GM12875 (cell line): ENCODE data around the gene TMEM169.

ENCODE experiments used
- H3K4me3 ChIP-seq: one replicate; pipeline ENCODE4 v1.5.1; 2011; ENCODE audit warnings: low read depth, low read length, control low read depth
- CTCF ChIP-seq: IDR thresholded peaks from 2 replicates; pipeline ENCODE4 v1.5.1; 2011; ENCODE audit warnings: low read depth, mild to moderate bottlenecking, control low read depth, inconsistent platforms, low read length, moderate library complexity, borderline replicate concordance; ENCODE audit not compliant: insufficient read depth

TMEM169 gene

GRCh38 chr2:216043949-216044348, 37.8 kb upstream of the TMEM169 start:
- no peak overlapping the region for H3K4me3 ChIP-seq
- TF ChIP-seq CTCF = no peak

- H3K4me3 ChIP-seq = no peak overlapping the region
- TF ChIP-seq CTCF = no peak
Measured at GRCh38 chr2:216044883-216045486, 36.7 kb upstream of the TMEM169 start.

GRCh38 chr2:216047397-216047796, 34.3 kb upstream of the TMEM169 start:
- TF ChIP-seq CTCF = no peak

GRCh38 chr2:216049452-216049851, 32.3 kb upstream of the TMEM169 start:
- H3K4me3 ChIP-seq = no peak overlapping the region
- no peak for TF ChIP-seq CTCF

More at GRCh38 chr2:216047397-216047796, 34.3 kb upstream of the TMEM169 start:
- H3K4me3 ChIP-seq = no peak overlapping the region

- no peak overlapping the region for H3K4me3 ChIP-seq
- TF ChIP-seq CTCF = no peak
Measured at GRCh38 chr2:216051350-216051749, 30.4 kb upstream of the TMEM169 start.

- H3K4me3 ChIP-seq = no peak overlapping the region
- TF ChIP-seq CTCF = no peak
Measured at GRCh38 chr2:216052420-216052819, 29.3 kb upstream of the TMEM169 start.

GRCh38 chr2:216055680-216056079, 26.0 kb upstream of the TMEM169 start:
- no peak for TF ChIP-seq CTCF
- H3K4me3 ChIP-seq = no peak overlapping the region
